H1 (cell line): ENCODE data around the gene CA10. TPM values are rescaled to one million over a fixed set of nuclear protein-coding genes. Genes with fewer than 3 reads are reported as not detected.

ENCODE experiments used
- CTCF ChIA-PET: fragments of 300-600 bp; sonication (Branson Sonifier 250); formaldehyde crosslinking; loops from one replicate; lab custom pipeline; 2021; ENCODE audit not compliant: partially characterized antibody; lab: Charles Lee
- POLR2A ChIA-PET: fragments of 300-600 bp; sonication (Branson Sonifier 250); formaldehyde crosslinking; loops from one replicate; lab custom pipeline; 2021; ENCODE audit warnings: inconsistent platforms; ENCODE audit not compliant: partially characterized antibody; lab: Charles Lee
- DNase-seq, 2 experiments: peaks; one replicate each; pipeline versions ENCODE4 v3.0.0 to v3.0.0-alpha.2; 2010 to 2022; ENCODE audit warnings: low spot score in 2 of 2, low read depth in 1 of 2, mixed read lengths in 1 of 2
- FAIRE-seq: peaks from 2 replicates; lab custom pipeline; 2011; peaks lifted over from hg19 to GRCh38; lab: Jason Lieb, UNC
- H2AFZ ChIP-seq: 2 replicates; pipeline ENCODE4 v1.8.1; 2012; ENCODE audit warnings: low read length, inconsistent platforms
- H2AK5ac ChIP-seq: 2 replicates; pipeline ENCODE4 v1.6.1; 2013; ENCODE audit warnings: low read depth, low read length
- H2BK120ac ChIP-seq: replicated peaks from 2 replicates; pipeline ENCODE3; 2013; ENCODE audit warnings: low read depth, low read length, inconsistent platforms
- H2BK12ac ChIP-seq: 2 replicates; pipeline ENCODE4 v1.6.1; 2013; ENCODE audit warnings: low read depth, low read length
- H2BK15ac ChIP-seq: 2 replicates; pipeline ENCODE4 v1.6.1; 2013; ENCODE audit warnings: low read length
- H2BK20ac ChIP-seq: 2 replicates; pipeline ENCODE4 v1.6.1; 2013; ENCODE audit warnings: low read length
- H2BK5ac ChIP-seq: 2 replicates; pipeline ENCODE4 v1.6.1; 2013; ENCODE audit warnings: low read depth, low read length
- H3K14ac ChIP-seq: 2 replicates; pipeline ENCODE4 v1.6.1; 2013; ENCODE audit warnings: inconsistent platforms; ENCODE audit not compliant: insufficient read length
- H3K18ac ChIP-seq: 2 replicates; pipeline ENCODE4 v1.6.1; 2013; ENCODE audit warnings: low read length; ENCODE audit errors: extremely low read depth
- H3K23ac ChIP-seq: 2 replicates; pipeline ENCODE4 v1.6.1; 2013; ENCODE audit warnings: inconsistent platforms; ENCODE audit not compliant: insufficient read length
- H3K23me2 ChIP-seq: 2 replicates; pipeline ENCODE4 v1.6.1; 2013; ENCODE audit warnings: low read depth, low read length
- H3K27ac ChIP-seq: 2 replicates; pipeline ENCODE4 v1.6.1; 2011; ENCODE audit warnings: low read depth, low read length, inconsistent platforms
- H3K27me3 ChIP-seq, 4 experiments: replicated peaks in 1 of 4; 1 replicate in 1 of 4; 2 replicates in 3 of 4; pipeline versions ENCODE4 v1.6.1 to v1.8.1; 2011 to 2013; ENCODE audit warnings: low read length in 3 of 4, mild to moderate bottlenecking in 3 of 4, inconsistent platforms in 2 of 4, mixed read lengths in 2 of 4, moderate library complexity in 1 of 4; ENCODE audit not compliant: control insufficient read depth in 3 of 4, insufficient read depth in 3 of 4; ENCODE audit errors: extremely low read depth in 1 of 4
- H3K36me3 ChIP-seq, 4 experiments: 2 replicates each; pipeline versions ENCODE4 v1.6.1 to v1.8.1; 2011 to 2013; ENCODE audit warnings: mild to moderate bottlenecking in 4 of 4, low read length in 3 of 4, moderate library complexity in 2 of 4, control low read depth in 1 of 4, inconsistent platforms in 1 of 4; ENCODE audit not compliant: insufficient read depth in 4 of 4, control insufficient read depth in 2 of 4
- H3K4ac ChIP-seq: replicated peaks from 2 replicates; pipeline ENCODE3; 2013; ENCODE audit warnings: low read length, low read depth, mixed read lengths, inconsistent platforms; ENCODE audit not compliant: insufficient read length
- H3K4me1 ChIP-seq, 4 experiments: replicated peaks in 1 of 4; 1 replicate in 1 of 4; 2 replicates in 3 of 4; pipeline versions ENCODE4 v1.6.1 to v1.8.1; 2011 to 2013; ENCODE audit warnings: low read length in 3 of 4, inconsistent platforms in 2 of 4, mixed read lengths in 1 of 4; ENCODE audit not compliant: insufficient read depth in 4 of 4, control insufficient read depth in 3 of 4
- H3K4me2 ChIP-seq, 2 experiments: 2 replicates each; pipeline versions ENCODE4 v1.6.1 to v1.8.1; 2011 to 2013; ENCODE audit warnings: low read depth in 2 of 2, low read length in 2 of 2, control low read depth in 1 of 2, inconsistent platforms in 1 of 2, mild to moderate bottlenecking in 1 of 2; ENCODE audit not compliant: insufficient read depth in 1 of 2
- H3K4me3 ChIP-seq, 4 experiments: fragments of 200-600, 300-600 bp in 1 of 4; sonication (generic), shearing (Covaris generic), sonication (Bioruptor Twin) in 1 of 4; 2 replicates each; pipeline versions ENCODE4 v1.5.1 to v1.8.1; 2011 to 2016; ENCODE audit warnings: low read length in 4 of 4, low read depth in 3 of 4, control low read depth in 2 of 4, inconsistent platforms in 2 of 4, mild to moderate bottlenecking in 2 of 4, mixed read lengths in 1 of 4, moderate library complexity in 1 of 4; ENCODE audit not compliant: insufficient read depth in 2 of 4; ENCODE audit errors: extremely low read depth in 1 of 4
- H3K56ac ChIP-seq: replicated peaks from 2 replicates; pipeline ENCODE3; 2013; ENCODE audit warnings: low read depth, mild to moderate bottlenecking, mixed read lengths, low read length, inconsistent platforms; ENCODE audit not compliant: insufficient read length
- H3K79me1 ChIP-seq: 2 replicates; pipeline ENCODE4 v1.6.1; 2013; ENCODE audit warnings: low read depth, low read length, control low read depth
- H3K79me2 ChIP-seq, 2 experiments: 2 replicates each; pipeline versions ENCODE4 v1.6.1 to v1.8.1; 2012 to 2013; ENCODE audit warnings: low read length in 2 of 2, mild to moderate bottlenecking in 2 of 2, inconsistent platforms in 1 of 2; ENCODE audit not compliant: insufficient read depth in 2 of 2, control insufficient read depth in 1 of 2
- H3K9ac ChIP-seq, 4 experiments: replicated peaks in 1 of 4; 1 replicate in 1 of 4; 2 replicates in 3 of 4; pipeline versions ENCODE4 v1.6.1 to v1.8.1; 2011 to 2013; ENCODE audit warnings: low read depth in 3 of 4, low read length in 3 of 4, control low read depth in 2 of 4, mild to moderate bottlenecking in 2 of 4, moderate library complexity in 2 of 4, inconsistent platforms in 1 of 4; ENCODE audit errors: extremely low read depth in 1 of 4
- H3K9me3 ChIP-seq, 2 experiments: 2 replicates each; pipeline versions ENCODE4 v1.6.1 to v1.8.1; 2012 to 2013; ENCODE audit warnings: mild to moderate bottlenecking in 2 of 2, moderate library complexity in 2 of 2, control low read depth in 1 of 2, inconsistent platforms in 1 of 2, low read depth in 1 of 2, low read length in 1 of 2, mixed read lengths in 1 of 2; ENCODE audit not compliant: insufficient read depth in 2 of 2
- H4K20me1 ChIP-seq, 2 experiments: replicated peaks in 1 of 2; 2 replicates each; pipeline versions ENCODE3 to v1.8.1; 2011 to 2013; ENCODE audit warnings: inconsistent platforms in 2 of 2, low read length in 2 of 2, mild to moderate bottlenecking in 1 of 2; ENCODE audit not compliant: insufficient read depth in 2 of 2, control insufficient read depth in 1 of 2
- H4K5ac ChIP-seq: 2 replicates; pipeline ENCODE4 v1.6.1; 2013; ENCODE audit warnings: low read length, low read depth, mixed read lengths, inconsistent platforms; ENCODE audit not compliant: insufficient read length
- H4K8ac ChIP-seq: 2 replicates; pipeline ENCODE4 v1.8.0; 2013; ENCODE audit warnings: mild to moderate bottlenecking, moderate library complexity, low read length, inconsistent platforms; ENCODE audit not compliant: insufficient read depth; ENCODE audit errors: extremely low read depth
- H4K91ac ChIP-seq: replicated peaks from 2 replicates; pipeline ENCODE3; 2013; ENCODE audit warnings: low read length, mixed read lengths, inconsistent platforms; ENCODE audit not compliant: insufficient read length
- BRCA1 ChIP-seq: IDR thresholded peaks from 2 replicates; pipeline ENCODE4 v1.6.1; 2012; ENCODE audit warnings: low read depth, low read length, improper control_type of control experiment
- CEBPB ChIP-seq: IDR thresholded peaks from 2 replicates; pipeline ENCODE4 v1.6.1; 2012; ENCODE audit warnings: low read depth, low read length
- WGBS, 2 experiments: shearing (Covaris generic) in 1 of 2; methylation state at CpG; one replicate each; pipeline versions ENCODE4 v1.1.6 to v1.1.7; 2013 to 2015; ENCODE audit warnings: low lambda C conversion rate in 2 of 2, mixed read lengths in 2 of 2, inconsistent platforms in 1 of 2, low coverage in 1 of 2, missing lambda C conversion rate in 1 of 2; ENCODE audit not compliant: insufficient replicate concordance in 2 of 2, insufficient coverage in 1 of 2, insufficient read length in 1 of 2; ENCODE audit errors: extremely low coverage in 1 of 2, missing lambda C conversion rate in 1 of 2; 5-methylcytosine and 5-hydroxymethylcytosine counted together
- polyA plus RNA-seq, 7 experiments: library from polyadenylated mRNA; depleted of rRNA in 3 of 7; stranded (reverse) in 5 of 7; unstranded in 2 of 7; fragments of >200 nt in 5 of 7; fragments of 200-250 nt in 2 of 7; gene quantifications; 1 replicate in 5 of 7; 2 replicates in 1 of 7; 4 replicates in 1 of 7; pipeline versions ENCODE4 v1.2.1 to v1.2.3, GENCODE V29; 2011 to 2013; ENCODE audit warnings: missing spikeins in 2 of 7, mixed read lengths in 2 of 7
- total RNA-seq: library from RNA; stranded (reverse); fragmentation: NEBNext Ultra II Directional; extraction: Animal tissue kit (Norgen Biotek cat#: 25700); gene quantifications from 2 replicates; pipeline ENCODE4 v1.2.1, GENCODE V29; 2021

Gene CA10
- total and polyA plus RNA-seq, 2 of the 8 experiments (the other 6 are each of a cell fraction or from before 2014, with no cell fraction given), result 0.60 to 0.63 TPM

DNA sequence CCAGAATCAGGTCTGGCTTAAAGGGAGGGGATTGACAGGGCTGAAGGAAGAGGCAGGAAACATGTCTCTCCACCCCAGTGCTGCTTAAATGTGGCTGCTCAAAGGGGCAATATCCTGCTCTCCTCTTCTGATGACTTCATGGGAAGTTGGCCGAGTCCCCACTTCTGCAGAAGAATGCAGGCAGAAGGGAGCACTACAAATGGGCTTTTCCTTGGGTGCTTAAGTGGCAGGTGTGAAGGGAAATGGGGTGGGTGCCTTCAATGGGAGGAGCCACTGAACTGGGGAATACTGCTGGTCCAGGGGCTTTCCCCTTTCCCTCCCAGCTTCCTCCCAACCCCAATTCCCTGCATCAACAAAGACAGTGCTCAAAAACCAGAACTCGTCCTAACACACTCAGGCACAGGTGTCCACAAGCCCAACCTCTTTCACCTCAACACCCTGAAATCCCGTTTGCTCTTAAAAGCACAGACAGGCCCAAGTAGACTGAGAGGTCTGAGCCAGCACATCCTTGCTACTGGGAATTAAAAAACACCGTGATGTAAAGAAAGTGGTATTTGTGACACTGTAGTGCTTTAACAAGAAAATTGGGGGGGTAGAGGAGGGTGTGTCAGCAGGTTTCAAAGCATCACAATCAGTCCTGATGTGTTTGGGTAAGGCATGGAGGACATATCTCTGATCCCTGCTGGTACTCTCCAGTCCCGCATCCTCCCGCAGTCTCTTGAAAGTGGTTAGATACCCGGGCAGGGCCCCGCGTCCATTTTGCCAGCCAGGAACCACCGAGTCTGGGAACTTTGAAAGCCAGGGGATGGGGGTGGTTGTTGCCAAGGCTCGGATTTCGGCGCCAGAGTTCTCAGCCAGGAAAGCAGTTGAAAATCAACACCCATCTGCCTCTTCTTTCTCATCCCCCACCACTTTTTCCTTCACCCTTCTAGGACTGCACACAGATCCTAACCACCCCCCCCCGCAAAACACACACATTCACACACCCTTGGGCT, 1.6 kb downstream of the CA10 start:
- no peak overlapping the region for H3K14ac ChIP-seq
- H3K36me3 ChIP-seq, result no peaks in the 10 kb centered on the region
- no peak overlapping the region for H3K18ac ChIP-seq
- no peak overlapping the region; a peak in 1 of 7 replicates for H3K9ac ChIP-seq
- H2BK12ac ChIP-seq, result no peak overlapping the region
- H3K56ac ChIP-seq, result no peak overlapping the region
- TF ChIP-seq CEBPB, result no peak
- no peak for TF ChIP-seq BRCA1
- no peaks in the 10 kb centered on the region for H3K79me1 ChIP-seq
- H2BK15ac ChIP-seq, result no peak overlapping the region
- no peak overlapping the region for H3K27ac ChIP-seq
- no peak overlapping the region for H4K8ac ChIP-seq
- H2BK5ac ChIP-seq, result no peak overlapping the region
- H4K91ac ChIP-seq, result no peak overlapping the region
- H3K4ac ChIP-seq, result no peak overlapping the region
- peaks cover 0 to 6% (median 2%) of the 10 kb centered on the region in 4 experiments; a peak in 4 of 7 replicates for H3K4me1 ChIP-seq
- H3K23me2 ChIP-seq, result peaks cover 20% of the 10 kb centered on the region; the same call in 1 of the 2 replicates
- no peak overlapping the region for H2BK120ac ChIP-seq
- peaks cover 34 to 50% (median 42%) of the 10 kb centered on the region in 4 experiments for H3K27me3 ChIP-seq
- H3K9me3 ChIP-seq, result no peaks in the 10 kb centered on the region
- peak overlapping the region; percentile 60 to 75 (median 65); a peak in 6 of 8 replicates for H3K4me3 ChIP-seq
- peak overlapping the region; percentile 91 to 97 for H3K4me2 ChIP-seq
- H3K23ac ChIP-seq, result no peak overlapping the region
- no peaks in the 10 kb centered on the region for H3K79me2 ChIP-seq
- 30% methylated on average over 14 of the region's 14 CpGs; no CpG with 5 or more reads in 1 of the 2 experiments for WGBS, 2 experiments
- ChIA-PET CTCF (no interaction called here), POLR2A (no interaction called here)
- H4K20me1 ChIP-seq, result no peaks in the 10 kb centered on the region
- H2AK5ac ChIP-seq, result no peak overlapping the region
- no peak overlapping the region for H2AFZ ChIP-seq
- no peak overlapping the region for H2BK20ac ChIP-seq
- DNase-seq, result no peak
- no peak overlapping the region for H4K5ac ChIP-seq
- no peak for FAIRE-seq
